ENCODE data around the gene CDV3.

Gene CDV3

DNA sequence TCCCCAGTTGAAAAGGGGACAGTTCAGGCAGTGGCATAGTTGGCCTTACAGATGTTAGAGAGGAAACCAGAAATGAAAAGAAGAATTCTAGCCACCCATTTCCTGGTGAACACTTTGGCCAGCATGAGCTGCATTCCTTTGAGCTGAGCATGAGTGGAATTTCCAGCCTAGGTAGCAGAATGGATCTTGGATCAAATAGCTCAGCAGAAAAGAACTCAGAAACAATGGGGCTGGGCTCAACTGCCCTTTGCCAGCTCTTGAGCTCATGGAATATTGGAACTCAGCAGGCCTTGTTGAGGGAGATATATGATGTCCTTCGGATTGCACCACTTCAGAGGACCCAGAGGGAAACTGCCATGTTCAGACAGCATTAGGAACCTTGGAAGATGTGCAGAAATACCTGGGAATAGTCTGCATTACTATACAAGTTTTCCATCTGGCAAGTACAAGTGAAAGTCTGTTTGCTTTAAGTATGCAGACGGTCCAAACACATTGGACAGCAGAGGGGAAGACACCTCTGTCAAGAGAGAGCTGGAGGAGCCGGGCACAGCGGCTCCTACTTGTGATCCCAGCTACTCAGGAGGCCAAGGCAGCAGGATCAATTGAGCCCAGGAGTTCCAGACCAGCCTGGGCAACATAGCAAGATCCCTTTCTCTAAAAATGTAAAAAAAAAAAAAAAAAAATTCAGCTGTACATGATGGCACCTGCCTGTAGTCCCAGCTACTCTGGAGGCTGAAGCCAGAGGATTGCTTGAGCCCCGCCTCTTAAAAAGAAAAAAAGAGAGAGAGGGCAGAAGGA, 3.1 kb upstream of the CDV3 start:
- DNase-seq: no peak

DNA sequence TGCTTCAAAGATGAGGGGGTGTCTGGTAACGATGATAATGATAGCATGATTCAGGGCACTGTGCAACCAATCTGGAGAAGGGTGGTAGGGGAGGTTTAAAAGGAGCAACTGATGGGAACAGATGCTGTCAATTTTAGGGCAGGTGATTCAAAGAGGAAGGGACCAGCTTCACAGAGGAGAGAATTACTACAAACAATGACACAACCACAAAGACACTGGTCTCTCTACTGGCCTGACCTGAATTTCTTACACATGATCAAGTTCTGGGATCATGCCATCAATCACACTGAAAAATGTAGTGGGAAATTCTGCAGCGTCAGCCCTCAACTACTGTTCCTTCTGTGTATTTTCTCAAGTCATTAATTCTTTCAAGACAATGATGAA, 2.6 kb upstream of the CDV3 start:
- no peak for DNase-seq

DNA sequence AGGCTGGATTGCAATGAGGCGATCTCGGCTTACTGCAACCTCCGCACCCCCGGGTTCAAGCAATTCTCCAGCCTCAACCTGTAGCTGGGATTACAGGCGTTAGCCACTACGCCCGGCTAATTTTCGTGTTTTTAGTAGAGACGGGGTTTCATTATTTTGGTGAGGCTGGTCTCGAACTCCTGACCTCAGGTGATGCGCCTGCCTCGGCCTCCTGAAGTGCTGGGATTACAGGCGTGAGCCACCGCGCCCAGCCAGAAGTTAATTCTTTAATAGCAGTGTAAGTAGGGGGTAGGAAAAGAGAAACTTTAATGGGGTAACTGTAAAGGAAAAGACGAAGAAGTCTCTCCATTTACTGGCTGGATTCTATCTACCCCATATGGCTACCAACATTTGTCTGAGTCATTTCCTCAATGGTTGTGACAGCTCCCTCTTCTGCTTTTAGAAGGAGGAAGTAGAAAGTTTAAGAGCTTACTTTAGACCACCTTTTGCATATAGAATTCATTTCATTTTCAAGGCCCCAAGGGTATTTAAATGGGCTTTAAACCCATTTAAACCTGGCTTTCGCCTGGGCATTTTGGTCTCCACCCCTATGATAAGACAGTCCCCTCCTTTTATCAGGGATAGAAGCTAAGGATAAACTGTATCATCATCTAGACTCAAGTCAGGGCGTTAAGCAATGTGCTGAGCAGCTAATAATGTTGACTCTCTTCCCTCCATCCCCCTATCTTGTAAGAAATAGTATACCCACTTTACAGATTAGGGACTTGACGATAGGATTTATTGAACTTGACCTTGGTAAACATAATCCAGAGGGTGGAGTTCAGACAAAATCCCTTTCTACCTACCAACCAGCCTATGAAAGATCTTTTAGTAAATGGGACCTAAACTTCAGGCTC, 1.1 kb upstream of the CDV3 start:
- no peak for DNase-seq

DNA sequence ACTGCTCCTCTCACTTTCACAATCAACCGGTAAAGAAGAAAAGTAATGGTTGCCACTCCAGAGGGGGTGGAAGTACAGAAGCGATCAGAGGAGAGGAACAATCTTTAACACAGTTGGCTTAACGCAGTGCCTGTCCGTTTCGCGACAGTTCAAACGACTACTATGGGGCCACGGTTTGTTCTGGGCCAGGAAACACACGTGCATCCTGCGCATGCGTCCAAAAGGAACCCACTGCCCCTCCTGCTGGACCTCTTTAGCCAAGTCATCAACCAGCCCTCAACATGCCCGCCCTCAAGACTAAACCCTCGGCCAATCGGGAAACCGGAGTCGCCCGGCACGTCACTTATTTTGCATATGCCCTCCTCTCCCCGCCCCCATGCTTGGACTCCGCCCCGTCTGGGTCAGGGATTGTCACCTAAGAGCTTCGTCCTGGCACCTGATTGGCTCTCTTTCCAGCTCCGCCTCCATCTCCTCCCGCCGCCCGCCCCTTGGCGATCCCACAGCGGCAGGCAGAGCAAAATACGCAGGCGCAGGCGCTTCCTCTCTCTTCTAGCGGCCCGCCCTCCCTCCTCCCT, 345 bp upstream of the CDV3 start:
- no peak for DNase-seq

DNA sequence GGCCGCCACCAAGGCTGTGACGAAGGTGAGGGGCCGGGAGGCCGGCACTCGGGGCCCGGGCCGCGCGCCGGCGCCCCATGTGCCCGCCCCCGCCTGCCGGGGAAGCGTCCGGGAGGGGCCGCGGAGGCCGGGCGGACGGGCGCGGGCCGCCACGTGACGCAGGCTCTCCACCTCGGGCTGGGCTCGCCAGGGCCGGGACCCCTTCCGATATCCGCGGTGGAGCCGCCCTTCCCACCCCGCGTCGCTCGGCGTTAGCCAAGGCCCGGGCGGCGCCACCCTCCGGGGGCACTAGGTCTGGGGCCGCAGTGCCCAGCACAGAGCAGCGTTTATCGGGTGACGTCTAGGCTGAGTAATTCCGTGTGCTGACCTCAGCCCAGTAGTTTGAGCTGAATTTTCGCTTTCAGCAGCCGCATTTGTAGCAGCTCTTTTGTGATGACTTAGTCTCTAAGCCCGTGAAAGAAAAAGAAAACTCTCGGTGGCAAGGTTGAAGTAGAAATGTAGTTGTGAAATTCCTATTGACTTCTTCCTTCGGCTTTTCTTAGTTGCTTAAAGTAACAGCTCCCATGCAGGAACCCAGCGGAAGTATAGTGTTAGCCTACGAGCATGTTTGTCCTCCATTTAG, 885 bp downstream of the CDV3 start:
- no peak for DNase-seq

DNA sequence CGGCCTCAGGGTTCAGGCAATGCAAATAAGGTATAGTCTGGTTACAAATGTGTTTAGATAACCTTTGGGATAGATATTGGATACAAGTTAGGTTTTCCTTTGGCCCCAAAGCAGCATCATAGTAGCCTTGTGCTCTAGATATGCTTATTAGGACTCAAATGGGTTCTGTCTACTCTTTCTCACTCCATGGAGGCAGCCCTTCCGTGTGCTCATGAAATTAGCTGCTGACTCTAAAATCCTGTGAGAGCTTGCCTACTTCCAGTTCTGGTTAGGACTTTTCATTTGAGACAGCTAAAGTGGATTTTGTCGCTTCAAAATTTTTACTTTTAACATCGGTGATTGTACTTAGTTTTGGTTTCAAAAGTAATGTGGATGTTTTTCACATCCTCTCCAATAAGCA, 1.6 kb downstream of the CDV3 start:
- no peak for DNase-seq

DNA sequence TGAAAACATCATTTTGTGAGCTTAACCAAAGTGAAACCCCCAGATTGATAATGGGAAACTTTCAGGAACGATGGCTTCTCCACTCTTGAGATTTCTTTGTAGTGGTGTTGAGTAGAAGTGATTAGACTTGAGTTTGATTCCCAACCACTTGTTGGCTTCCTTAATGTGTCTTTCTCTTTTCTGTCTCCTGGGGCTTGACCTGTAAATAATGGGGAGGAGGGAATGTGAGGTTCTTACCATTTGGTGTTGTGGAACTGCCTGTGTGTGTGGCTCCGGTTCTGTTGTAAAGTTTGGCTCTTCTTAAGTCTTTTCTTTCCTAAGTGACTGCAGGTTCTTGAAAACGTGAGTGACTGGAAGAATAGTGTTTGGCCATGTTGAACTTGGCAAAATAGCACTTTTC, 2.7 kb downstream of the CDV3 start:
- no peak for DNase-seq

DNA sequence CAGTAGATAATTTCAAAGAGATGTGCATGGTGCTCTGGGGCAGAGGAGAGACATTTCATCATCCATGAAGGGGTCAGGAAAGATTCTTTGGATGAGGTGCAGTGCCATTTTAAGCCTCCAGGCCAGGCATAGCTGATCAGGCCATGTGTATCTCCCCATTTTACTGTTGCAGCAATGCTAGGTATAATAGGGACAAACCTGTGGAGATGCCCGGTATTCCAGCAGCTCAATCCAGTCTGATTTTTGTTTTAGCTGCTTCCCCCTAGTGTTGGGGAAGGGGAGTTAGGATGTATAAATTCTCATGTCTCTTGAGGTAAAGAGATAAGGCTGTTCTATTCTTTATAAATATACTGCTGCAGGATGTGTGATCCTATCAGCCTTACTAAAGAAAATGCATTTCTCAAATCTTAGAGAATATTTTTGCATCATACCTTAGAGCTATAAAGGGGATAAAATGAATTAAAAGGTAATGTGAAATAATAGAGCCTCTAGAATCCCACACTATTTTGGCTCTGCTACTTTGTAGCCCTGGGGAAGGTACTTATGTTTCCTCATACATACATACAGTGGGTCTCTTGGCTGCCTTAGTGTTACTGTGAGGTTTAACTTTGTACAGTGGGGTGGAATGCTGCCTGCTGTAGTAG, 5.2 kb downstream of the CDV3 start:
- no peak for DNase-seq

DNA sequence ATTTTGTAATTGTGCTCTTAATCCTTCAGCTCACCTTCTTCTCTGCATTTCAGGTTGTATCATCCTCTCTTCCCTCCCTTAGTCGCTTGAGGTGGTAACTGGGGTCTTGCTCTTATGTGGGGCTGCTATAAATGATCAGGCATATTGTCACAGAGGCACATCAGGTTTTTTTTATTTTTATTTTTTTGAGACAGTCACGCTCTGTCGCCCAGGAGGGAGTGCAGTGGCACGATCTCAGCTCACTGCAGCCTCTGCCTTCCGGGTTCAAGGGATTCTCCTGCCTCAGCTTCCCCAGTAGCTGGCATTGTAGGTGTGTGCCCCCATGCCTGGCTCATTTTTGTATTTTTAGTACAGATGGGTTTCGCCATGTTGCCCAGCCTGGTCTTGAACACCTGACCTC, 9.9 kb downstream of the CDV3 start:
- no peak for DNase-seq

DNA sequence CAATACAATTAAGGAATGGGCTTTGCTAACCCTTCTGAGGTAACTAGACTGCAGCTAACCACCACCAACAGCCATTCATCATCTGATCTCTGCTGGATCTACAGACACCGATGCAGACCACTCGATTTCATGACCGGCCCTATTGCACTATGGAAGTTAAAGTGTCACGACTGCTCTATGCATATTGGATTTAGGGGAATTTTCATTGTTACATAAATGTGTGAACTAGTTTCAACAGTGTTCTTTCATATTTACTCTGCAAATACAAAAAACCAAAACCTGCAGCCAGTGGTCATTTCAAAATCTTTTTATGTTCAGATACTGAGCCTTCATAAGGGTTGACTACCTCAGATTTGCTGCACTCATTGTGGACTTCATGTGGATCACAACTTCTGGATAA, 14.5 kb downstream of the CDV3 start:
- no peak for DNase-seq

DNA sequence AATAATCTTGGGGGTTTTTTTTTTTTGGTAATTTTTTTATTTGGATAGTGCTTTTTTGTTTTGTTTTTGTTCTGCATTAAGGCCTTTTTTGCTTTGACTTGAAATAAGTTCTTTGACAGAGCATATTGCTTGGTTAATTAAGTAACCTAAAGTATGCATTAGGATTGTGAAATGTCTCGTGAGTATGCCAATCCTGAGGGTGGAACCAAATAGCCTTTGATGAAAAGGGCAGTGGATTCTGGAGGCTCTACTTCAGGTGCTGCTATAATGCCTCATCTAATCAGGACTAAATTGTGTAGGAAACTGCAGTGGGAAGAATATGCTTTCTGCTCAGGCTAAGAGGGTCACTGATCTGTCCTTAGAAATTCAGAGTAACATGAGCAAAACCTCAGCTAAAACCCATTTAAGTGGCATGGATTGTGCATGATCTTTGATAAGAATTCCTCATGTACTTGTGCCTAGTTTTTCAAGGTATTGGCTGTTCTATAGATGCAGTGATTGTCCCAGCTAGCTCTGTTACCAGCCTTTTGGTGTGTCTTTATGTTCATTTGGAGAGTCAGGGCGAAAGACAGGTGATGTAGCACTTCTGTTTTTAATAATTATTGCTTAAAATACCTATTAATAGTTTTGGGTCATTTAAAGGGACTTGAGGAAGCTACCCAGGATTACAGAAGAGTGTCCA, 15.4 kb downstream of the CDV3 start:
- no peak for DNase-seq

DNA sequence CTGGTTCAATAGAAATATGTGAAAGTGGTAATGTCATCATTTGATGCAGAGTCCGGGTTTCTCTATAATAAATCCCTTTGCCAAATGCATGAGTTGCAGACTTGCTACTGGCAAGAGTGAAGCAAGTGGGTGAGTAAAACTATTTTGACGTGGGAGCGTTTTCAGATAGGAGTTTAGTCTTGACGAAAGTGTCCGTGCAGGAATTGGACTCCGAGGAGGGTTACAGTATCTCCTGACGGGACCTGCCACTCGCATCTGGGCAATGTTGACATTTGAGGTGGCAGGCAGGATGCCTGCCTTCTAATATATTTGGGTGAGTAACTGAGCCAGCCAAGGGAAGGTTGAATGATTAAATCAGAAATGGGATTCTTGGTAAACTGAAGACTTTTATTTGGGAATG, 16.0 kb downstream of the CDV3 start:
- DNase-seq: no peak

DNA sequence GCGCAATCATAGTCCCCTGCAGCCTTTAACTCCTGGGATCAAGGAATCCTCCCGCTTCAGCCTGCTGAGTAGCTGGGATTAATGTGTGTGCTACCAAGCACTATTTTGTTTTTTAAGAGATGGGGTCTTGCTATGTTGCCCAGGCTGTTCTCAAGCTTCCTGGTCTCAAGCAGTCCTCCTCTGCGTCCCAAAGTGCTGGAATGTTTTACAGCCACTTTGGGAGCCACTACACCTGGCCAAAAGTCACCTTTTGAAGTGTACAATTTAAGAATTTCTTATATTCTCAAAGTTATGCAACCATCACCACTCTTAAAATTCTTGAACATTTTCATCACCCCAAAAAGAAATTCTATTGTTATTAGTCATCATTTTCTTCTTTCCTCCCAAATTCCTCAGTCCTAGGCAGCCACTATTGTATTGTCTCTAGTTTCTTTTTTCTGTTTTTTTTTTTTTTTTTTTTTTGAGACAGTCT, 17.8 kb downstream of the CDV3 start:
- no peak for DNase-seq

DNA sequence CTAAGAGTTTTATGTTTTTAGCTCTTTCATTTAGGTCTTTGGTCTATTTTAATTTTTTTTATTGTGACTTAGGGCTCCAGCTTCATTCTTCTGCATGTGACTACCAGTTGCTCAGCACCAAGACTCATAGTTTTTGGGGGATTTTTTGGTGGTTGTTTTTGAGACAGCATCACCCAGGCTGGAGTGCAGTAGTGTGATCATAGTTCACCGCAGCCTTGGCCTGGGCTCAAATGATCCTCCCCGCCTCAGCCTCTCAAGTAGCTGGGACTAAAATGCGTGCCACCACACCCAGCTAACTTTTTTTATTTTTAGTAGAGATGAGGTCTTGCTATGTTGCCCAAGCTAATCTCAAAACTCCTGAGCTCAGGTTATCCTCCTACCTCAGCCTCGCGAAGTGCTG, 19.4 kb downstream of the CDV3 start:
- DNase-seq: no peak

DNA sequence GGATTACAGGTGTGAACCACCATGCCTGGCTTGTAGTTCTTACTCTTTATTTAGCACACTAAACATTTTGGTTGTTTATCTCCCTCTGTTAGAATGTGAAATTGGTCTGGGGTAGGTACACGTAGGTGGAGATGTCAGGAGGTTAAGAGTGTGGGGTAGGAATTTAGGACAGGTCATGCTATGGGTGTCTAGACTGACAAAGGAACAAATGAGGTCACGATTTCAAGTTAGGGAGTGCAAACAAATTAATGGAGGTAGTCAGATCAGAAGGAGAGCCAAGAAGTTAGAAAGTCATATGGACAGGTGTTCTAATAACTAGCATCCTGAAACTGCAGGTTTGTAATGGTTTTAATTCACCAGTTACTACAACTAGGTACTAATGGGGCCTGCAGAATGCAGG, 19.8 kb downstream of the CDV3 start:
- no peak for DNase-seq

DNA sequence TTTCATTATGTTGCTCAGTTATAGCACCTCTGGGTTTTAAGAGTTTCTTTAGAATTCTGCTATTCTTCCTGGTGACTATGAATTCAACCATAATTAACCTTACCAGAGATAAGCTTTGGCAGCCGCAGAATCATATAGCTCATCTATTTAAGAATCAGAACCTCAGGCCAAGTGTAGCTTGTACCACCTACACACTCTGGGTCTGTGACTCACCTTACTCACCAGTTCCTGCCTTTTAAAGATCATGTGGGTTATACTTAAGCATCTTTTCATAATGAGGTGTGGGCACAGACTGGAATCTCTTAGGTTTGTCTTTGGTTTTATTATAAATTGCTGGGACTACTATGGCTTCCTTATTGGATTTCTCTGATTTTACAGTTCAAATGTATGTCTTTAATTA, 21.9 kb downstream of the CDV3 start:
- DNase-seq: no peak

DNA sequence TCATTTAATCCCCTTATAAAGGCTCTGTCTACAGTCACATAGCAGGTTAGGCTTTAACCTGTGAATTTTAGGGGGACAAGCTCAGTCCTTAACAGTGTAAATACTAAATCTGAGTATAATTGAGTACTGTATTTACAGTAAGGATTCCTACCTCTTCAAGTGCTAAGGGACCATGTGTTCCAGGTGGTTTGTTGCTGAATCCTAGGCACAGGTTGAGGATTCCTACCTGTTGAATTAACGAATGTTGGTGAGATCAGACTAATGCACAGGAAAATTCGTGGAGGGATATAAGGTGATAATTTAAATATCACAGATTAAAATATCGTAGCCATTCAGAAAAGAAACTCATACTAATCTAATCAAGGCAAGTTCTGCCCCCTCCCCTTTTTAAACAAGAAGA, 24.9 kb downstream of the CDV3 start:
- DNase-seq: no peak

DNA sequence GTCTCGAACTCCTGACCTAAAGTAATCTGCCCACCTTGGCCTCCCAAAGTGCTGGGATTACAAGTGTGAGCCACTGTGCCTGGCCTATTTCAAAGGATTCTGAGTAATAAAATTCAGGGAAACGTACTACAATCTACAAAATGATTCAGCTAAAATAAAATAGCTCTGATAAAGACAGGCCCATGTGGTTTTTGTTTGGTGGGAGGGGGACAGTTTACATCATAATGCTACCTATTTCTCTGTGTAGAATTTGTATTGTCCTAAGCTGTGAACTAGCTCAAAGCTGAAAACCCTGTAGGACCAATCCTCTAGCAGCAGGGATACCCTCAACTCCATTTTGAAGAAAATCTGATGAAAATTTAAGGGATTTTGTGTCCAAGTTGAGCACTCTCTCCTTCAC, 25.8 kb downstream of the CDV3 start:
- no peak for DNase-seq

DNA sequence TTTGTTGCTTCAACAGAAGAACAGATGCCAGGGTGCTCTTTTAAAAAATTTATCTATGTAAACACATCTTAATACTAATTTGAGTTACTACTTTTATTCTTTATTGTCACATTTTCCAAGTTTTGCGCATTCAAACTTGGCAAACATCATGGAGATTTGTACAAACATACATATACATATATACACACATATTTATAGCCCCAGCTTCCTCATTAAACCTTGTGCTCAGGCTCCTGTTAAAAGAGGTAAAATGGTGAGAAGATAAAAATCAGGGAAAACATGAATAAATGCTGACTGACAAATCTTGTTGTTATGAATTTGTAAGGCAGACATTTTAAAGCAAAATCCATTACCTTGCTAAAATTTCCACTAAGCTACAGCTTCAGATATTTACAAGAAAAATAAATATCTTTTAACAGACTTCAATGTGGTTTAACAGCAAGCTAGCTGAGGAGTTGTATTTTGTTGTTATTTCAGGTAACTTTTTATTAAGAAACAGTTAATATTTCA, 27.1 kb downstream of the CDV3 start:
- no peak for DNase-seq

DNA sequence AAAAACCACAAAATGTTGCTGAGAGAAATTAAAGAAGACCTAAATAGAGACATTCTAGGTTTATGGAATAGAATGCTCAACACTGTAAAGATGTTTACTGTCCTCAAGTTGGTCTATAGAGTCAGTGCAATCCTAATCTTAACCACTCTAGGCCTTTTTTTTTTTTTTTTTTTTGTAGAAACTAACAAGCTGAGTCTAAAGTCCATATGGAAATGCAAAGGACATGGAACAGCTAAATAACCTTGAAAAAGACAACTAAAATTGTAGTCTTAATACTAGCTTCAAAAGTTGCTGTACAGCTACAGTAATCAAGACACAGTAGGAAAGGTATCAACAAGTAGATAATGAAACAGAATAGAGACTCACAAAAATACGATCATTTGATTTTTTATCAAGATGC, 32.9 kb downstream of the CDV3 start:
- no peak for DNase-seq

DNA sequence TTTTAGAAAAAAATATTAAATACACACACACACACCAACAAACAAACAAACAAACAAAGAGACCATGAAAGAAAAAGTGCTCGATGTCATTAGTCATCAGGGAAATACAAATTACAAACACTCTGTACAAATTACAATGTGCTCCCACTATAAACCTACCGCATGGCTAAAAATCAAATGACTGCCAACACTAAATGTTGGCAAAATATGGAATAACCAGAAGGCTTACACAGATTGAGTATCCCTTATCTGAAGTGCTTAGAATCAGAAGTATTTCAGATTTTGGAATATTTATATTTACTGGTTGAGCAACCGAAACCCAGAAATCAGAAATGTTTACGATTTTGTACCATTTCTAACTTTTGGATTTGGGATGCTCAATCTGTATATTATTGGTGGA, 33.4 kb downstream of the CDV3 start:
- no peak for DNase-seq

DNA sequence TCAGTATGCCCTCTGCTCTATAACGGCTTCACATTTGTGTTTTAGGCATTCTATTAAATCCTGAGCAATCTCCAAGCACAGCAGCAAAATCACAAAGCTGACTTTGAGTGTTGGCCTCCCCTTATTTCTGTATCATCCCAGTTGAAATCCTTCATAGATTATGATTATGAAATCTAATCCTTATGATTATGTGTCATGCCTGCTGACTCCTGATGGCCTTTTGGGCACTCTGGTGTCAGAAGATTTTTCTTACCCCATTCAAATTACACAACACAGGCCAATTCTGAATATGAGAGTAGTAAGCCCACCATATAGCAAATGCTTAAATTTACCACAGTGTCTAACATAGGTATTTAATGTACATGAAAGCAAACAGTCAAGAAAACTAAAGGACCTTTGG, 34.3 kb downstream of the CDV3 start:
- DNase-seq: no peak
